Esophagus muscularis mucosa (tissue), 4 donors: ENCODE measurements around the gene SPTLC3. TPM values are rescaled to one million over a fixed set of nuclear protein-coding genes. Genes with fewer than 3 reads are reported as not detected.

Experiments
- DNase-seq: peaks from one replicate; pipeline ENCODE4 v3.0.0-alpha.2; 2017; ENCODE audit errors: extremely low spot score
- H3K27ac ChIP-seq, 4 donors: fragments of 200-600 bp; sonication (generic); replicated peaks in 1 of 4; 1 replicate in 3 of 4; 2 replicates in 1 of 4; pipeline ENCODE4 v1.5.1; 2016 to 2019; ENCODE audit warnings: mild to moderate bottlenecking in 1 of 4
- H3K27me3 ChIP-seq, 4 donors: fragments of 200-600 bp; sonication (generic); one replicate each; pipeline versions ENCODE4 v1.5.1 to v1.6.0; 2016 to 2019
- H3K36me3 ChIP-seq, 4 donors: fragments of 200-600 bp; sonication (generic); one replicate each; pipeline ENCODE4 v1.5.1; 2016 to 2019
- H3K4me1 ChIP-seq, 4 donors: fragments of 200-600 bp; sonication (generic); one replicate each; pipeline ENCODE4 v1.5.1; 2016 to 2019
- H3K4me3 ChIP-seq, 4 donors: fragments of 200-600 bp; sonication (generic); 1 replicate in 2 of 4; 2 replicates in 2 of 4; pipeline ENCODE4 v1.5.1; 2016 to 2019; ENCODE audit warnings: mild to moderate bottlenecking in 4 of 4, moderate library complexity in 1 of 4
- H3K9me3 ChIP-seq, 4 donors: fragments of 200-600 bp; sonication (generic); 1 replicate in 3 of 4; 2 replicates in 1 of 4; pipeline ENCODE4 v1.5.1; 2016 to 2019
- CTCF ChIP-seq, 3 experiments: fragments of 200-600 bp in 2 of 3; fragments of 450-650 bp in 1 of 3; sonication (generic) in 2 of 3; IDR thresholded peaks; one replicate each; pipeline ENCODE4 v1.5.1; 2017 to 2019; ENCODE audit warnings: antibody characterized with exemption in 3 of 3, mild to moderate bottlenecking in 2 of 3, moderate library complexity in 1 of 3
- EP300 ChIP-seq: sonication (generic); formaldehyde crosslinking; IDR thresholded peaks from one replicate; pipeline ENCODE4 v1.6.1; 2017; ENCODE audit warnings: antibody characterized with exemption
- POLR2A ChIP-seq: fragments of 450-650 bp; IDR thresholded peaks from one replicate; pipeline ENCODE4 v1.6.1; 2017; ENCODE audit warnings: antibody characterized with exemption, moderate library complexity, mild to moderate bottlenecking, low read depth
- POLR2AphosphoS5 ChIP-seq, 2 donors: sonication (generic); formaldehyde crosslinking; IDR thresholded peaks; one replicate each; pipeline ENCODE4 v1.6.1; 2017; ENCODE audit warnings: antibody characterized with exemption in 2 of 2
- WGBS: methylation state at CpG from one replicate; pipeline ENCODE4 v1.1.5; 2018; 5-methylcytosine and 5-hydroxymethylcytosine counted together
- intact Hi-C: fragments of 100-400 bp; cut with DNase I; formaldehyde crosslinking; loops from one replicate; pipeline ENCODE4 v1.15.1; 2023
- total RNA-seq, 4 donors: library from RNA; depleted of rRNA; stranded (reverse); fragments of >200 nt; gene quantifications; one replicate each; pipeline versions ENCODE4 v1.1.0 to v1.2.1, GENCODE V29; 2016

Gene SPTLC3
- total RNA-seq, 4 donors from 2014 or later = 2.8 to 12.5 (median 3.9) TPM

DNA sequence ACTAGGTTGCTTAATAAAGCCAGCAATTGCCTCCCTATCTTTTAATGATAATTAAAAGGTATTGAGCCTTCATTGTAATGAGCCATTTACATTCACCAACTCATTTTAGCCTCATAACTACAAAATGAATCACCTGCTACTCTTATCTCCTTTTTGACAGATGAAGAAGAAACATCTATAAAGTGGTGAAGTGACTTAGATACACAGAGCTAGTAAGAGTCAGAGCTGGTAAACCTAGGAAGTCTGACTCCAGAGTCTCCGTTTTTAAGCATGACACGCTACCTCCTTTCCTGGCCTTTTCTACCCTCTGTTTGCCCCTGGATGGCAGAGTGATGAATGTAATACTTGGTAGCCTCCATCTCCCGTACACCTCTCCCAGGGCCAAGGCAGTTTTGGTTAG, 93.5 kb downstream of the SPTLC3 start:
- DNase-seq = no peak
- intact Hi-C loops = no loop called here

DNA sequence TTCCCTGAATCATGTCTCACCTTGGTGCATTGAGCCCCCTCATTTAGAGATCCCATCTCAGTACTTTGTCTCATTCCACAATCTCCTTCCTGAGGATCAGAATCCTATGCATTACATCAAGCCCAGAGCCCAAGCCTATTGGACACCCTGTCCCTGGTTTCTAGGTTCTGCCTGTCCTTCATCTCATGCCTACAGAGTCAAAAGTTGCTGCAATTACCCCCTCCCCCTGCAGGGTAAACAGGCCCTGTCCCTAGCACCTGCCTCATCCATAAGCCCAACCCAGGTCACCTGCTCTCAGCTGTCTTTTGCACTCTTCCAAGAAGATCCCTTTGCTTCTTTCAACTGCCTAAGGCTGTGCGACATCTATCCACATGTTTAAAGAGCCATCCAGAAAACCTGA, 93.9 kb downstream of the SPTLC3 start:
- no peak overlapping the region for H3K27ac ChIP-seq
- H3K27me3 ChIP-seq = no peaks in the 10 kb centered on the region
- 84% methylated on average over 1 of the region's 1 CpG for WGBS
- H3K9me3 ChIP-seq = no peaks in the 10 kb centered on the region
- TF ChIP-seq POLR2AphosphoS5 (IDR thresholded peaks at IDR 0.05) (no peak), POLR2A (no peak)
- no peaks in the 10 kb centered on the region for H3K4me1 ChIP-seq
- H3K36me3 ChIP-seq = no peaks in the 10 kb centered on the region
- intact Hi-C loops = no loop called here
- no peak overlapping the region for H3K4me3 ChIP-seq
- DNase-seq = no peak

More for the DNA sequence above, 93.5 kb downstream of the SPTLC3 start:
- Histone ChIP-seq H3K9me3 (no peaks in the 10 kb centered on the region), H3K27ac (no peak overlapping the region), H3K36me3 (no peaks in the 10 kb centered on the region), H3K4me3 (no peak overlapping the region), H3K27me3 (no peaks in the 10 kb centered on the region), H3K4me1 (no peaks in the 10 kb centered on the region)
- WGBS = 88% methylated on average over 2 of the region's 3 CpGs
- no peak for TF ChIP-seq POLR2A
- no peak for TF ChIP-seq POLR2AphosphoS5 (IDR thresholded peaks at IDR 0.05)
- TF ChIP-seq EP300 = no peak
- TF ChIP-seq CTCF (IDR thresholded peaks at IDR 0.05) = no peak

DNA sequence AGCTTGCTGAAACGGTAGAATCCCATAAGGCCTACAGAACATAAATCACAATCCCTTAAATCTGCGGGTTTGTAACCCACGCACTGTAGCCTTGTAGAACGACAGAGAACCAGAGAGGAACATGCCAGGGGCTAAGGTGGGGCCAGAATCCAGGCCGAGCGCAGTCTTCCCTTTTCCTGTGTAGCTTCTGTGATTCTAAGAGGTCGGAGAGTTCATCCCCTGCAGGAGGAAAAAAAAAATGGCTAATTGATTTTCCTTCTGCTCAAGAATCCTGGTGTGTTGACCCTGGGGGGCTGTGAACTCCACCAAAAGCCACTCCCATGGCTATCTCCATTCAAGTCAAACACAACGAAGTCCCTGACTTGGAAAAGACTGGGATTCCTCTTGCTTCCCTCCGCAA, 96.3 kb downstream of the SPTLC3 start:
- TF ChIP-seq POLR2A (no peak), CTCF (IDR thresholded peaks at IDR 0.05) (no peak), POLR2AphosphoS5 (IDR thresholded peaks at IDR 0.05) (no peak)
- H3K4me3 ChIP-seq = no peak overlapping the region
- 73% methylated on average over 9 of the region's 9 CpGs for WGBS
- no peaks in the 10 kb centered on the region for H3K4me1 ChIP-seq
- DNase-seq = peak; percentile 45
- H3K27ac ChIP-seq = no peak overlapping the region
- H3K27me3 ChIP-seq = no peaks in the 10 kb centered on the region
- no peaks in the 10 kb centered on the region for H3K9me3 ChIP-seq
- intact Hi-C loops = loop anchor here (5.0 kb wide), 1 partner anchor 183 kb away; no protein-coding TSS in a partner anchor
- no peaks in the 10 kb centered on the region for H3K36me3 ChIP-seq

GRCh38 chr20:13105864-13106457, 97.2 kb downstream of the SPTLC3 start:
- TF ChIP-seq POLR2A (no peak), CTCF (IDR thresholded peaks at IDR 0.05) (peak; percentile 60 to 77 (median 72)), POLR2AphosphoS5 (IDR thresholded peaks at IDR 0.05) (no peak)
- intact Hi-C loops = loop anchor here (1.0 to 5.0 kb wide), 2 partner anchors 136 to 184 kb away; no protein-coding TSS in a partner anchor
- no peaks in the 10 kb centered on the region for H3K4me1 ChIP-seq
- DNase-seq = peak; percentile 19
- H3K9me3 ChIP-seq = no peaks in the 10 kb centered on the region
- no peak overlapping the region for H3K4me3 ChIP-seq
- H3K27me3 ChIP-seq = no peaks in the 10 kb centered on the region
- H3K36me3 ChIP-seq = no peaks in the 10 kb centered on the region
- no peak overlapping the region for H3K27ac ChIP-seq
- 35% methylated on average over 14 of the region's 14 CpGs for WGBS

- TF ChIP-seq POLR2A (no peak), CTCF (IDR thresholded peaks at IDR 0.05) (no peak), EP300 (no peak), POLR2AphosphoS5 (IDR thresholded peaks at IDR 0.05) (no peak)
- WGBS = 62% methylated on average over 4 of the region's 4 CpGs
- Histone ChIP-seq H3K27ac (no peak overlapping the region), H3K9me3 (no peaks in the 10 kb centered on the region), H3K27me3 (no peaks in the 10 kb centered on the region), H3K4me3 (no peak overlapping the region), H3K36me3 (no peaks in the 10 kb centered on the region), H3K4me1 (no peaks in the 10 kb centered on the region)
- intact Hi-C loops = loop anchor here (5.0 kb wide), 1 partner anchor 187 kb away; no protein-coding TSS in a partner anchor
- DNase-seq = no peak
These were observed 100.9 kb downstream of the SPTLC3 start for GRCh38 chr20:13109658-13110057.
